Measurements from ENCODE around the gene GLIS1.

The GLIS1 gene

GRCh38 chr1:53462193-53462592, 276.8 kb downstream of the GLIS1 start:
- TF ChIP-seq CTCF (IDR thresholded peaks at IDR 0.05; ENCODE audit: low read depth, low read length, missing control alignments): no peak
- H3K4me3 ChIP-seq (ENCODE audit: low read depth, low read length): no peak overlapping the region
- no peak for DNase-seq (ENCODE audit: low read depth)

GRCh38 chr1:53461323-53462044, 277.5 kb downstream of the GLIS1 start:
- H3K4me3 ChIP-seq (ENCODE audit: low read depth, low read length): no peak overlapping the region
- no peak for DNase-seq (ENCODE audit: low read depth)
- TF ChIP-seq CTCF (IDR thresholded peaks at IDR 0.05; ENCODE audit: low read depth, low read length, missing control alignments): no peak

- DNase-seq (ENCODE audit: low read depth): no peak
- no peak for TF ChIP-seq CTCF (IDR thresholded peaks at IDR 0.05; ENCODE audit: low read depth, low read length, missing control alignments)
- no peak overlapping the region for H3K4me3 ChIP-seq (ENCODE audit: low read depth, low read length)
Observed at GRCh38 chr1:53460666-53461322, 278.2 kb downstream of the GLIS1 start.

- no peak for TF ChIP-seq CTCF (IDR thresholded peaks at IDR 0.05; ENCODE audit: low read depth, low read length, missing control alignments)
- DNase-seq (ENCODE audit: low read depth): no peak
- no peak overlapping the region for H3K4me3 ChIP-seq (ENCODE audit: low read depth, low read length)
Observed at GRCh38 chr1:53460211-53460634, 278.7 kb downstream of the GLIS1 start.

GRCh38 chr1:53459321-53460175, 279.4 kb downstream of the GLIS1 start, which contains the start of gene DMRTB1:
Gene DMRTB1 (plus strand): TSS chr1:53459399. CDS start chr1:53459454, 55 bp downstream.
- DNase-seq (ENCODE audit: low read depth): no peak
- H3K4me3 ChIP-seq (ENCODE audit: low read depth, low read length): no peak within 1 kb of the TSS
- no peak for TF ChIP-seq CTCF (IDR thresholded peaks at IDR 0.05; ENCODE audit: low read depth, low read length, missing control alignments)

GRCh38 chr1:53458634-53459033, 280.3 kb downstream of the GLIS1 start:
- H3K4me3 ChIP-seq (ENCODE audit: low read depth, low read length): no peak overlapping the region
- DNase-seq (ENCODE audit: low read depth): no peak
- no peak for TF ChIP-seq CTCF (IDR thresholded peaks at IDR 0.05; ENCODE audit: low read depth, low read length, missing control alignments)
